ENCODE data around the gene DSCAM.

The DSCAM gene

DNA sequence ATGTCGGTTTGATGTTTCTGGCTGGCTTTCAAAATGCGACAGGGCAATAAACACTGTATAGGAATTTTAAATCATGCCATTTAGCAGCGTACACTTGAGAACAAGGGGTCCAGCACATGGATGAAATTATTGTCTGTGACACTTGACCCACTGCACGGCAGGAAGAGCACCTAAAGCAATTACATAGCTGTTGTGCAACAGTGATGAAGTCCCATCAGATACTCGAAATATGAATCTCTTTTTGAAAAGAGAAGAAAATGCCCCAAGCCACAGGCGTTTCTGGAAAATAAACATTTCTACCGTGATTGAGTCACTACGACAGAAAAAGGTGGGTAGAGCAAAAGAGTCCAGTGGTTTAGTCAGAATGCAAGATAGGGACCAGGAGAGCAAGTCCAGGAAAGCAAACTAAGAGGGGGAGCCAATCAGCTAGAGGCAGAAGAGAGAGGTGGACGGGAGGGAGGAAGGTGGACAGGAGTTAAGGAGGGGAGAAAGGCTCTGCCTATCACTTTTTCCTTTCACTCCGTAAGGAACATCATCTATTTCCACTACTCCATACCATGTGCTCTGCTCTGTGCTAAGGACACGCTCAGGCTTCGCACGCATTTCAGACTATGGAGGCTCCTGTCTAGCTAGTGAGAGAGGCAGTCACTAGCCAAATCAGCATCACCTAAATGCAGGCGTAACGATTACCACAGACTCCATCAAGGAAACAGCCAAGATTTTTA lies 6.4 kb downstream of the DSCAM start:
- no peak for DNase-seq (ENCODE audit: low read depth in 2 of 2)

DNA sequence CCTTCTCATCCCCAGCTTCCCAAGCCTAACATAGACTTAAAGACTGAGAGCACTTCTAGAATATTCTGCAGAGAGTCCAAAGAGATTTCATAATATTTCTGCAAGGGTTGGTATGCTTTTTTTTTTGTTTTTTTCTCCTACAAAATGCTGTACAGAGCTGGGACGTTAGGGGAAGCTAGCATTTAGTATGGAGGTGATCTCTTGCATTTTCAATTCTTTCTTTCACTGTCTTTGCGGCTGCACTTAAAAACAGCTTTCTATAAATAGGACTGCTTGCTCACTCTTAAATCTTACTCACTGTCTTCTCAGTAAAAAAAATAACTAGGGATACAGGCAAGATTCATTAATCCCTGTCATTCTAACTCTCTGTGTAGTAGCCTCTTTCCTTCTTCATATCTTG lies 7.4 kb downstream of the DSCAM start:
- no peak for DNase-seq (ENCODE audit: low read depth in 2 of 2)

DNA sequence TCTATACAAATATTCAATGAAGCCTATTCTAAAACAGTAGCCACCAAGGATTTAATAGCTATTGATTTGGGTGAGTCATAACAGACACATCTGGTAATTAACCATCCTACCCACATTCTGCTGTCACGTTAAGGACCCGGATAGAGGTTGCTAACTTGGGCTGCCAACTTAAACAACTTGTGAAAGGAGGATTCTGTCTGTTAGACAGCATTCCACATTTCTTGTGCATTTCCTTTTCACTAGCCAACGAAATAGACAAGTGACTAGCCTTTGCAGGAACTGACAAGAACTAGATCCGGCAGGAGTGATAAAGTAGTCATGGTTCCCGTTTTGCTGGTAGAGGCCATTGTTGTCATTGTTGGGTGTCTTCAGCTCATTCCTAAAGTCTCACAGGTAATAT lies 9.5 kb downstream of the DSCAM start:
- peak; percentile 23 to 26 for DNase-seq (ENCODE audit: low read depth in 2 of 2)

GRCh38 chr21:40835184-40835694 lies 11.7 kb downstream of the DSCAM start:
- no peak for DNase-seq (ENCODE audit: low read depth in 2 of 2)

DNA sequence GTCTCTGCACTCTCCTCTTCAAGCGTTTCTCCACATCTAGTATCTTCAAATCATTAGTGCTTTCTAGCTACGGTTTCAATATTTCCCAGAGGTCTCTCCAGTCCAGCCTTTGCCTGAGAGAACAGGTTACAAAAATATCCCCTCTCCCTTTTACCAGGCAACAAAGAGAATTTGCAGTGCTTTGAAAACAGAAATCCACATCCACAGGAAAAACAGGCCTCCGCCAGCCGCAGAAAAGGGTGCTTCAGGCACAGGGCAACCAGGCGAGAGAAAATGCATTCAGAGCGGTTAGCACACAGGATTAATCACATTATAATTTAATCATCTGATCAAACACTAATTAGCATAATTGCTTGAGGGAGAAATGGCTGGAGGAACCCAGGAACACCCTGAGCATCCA lies 13.8 kb downstream of the DSCAM start:
- DNase-seq (ENCODE audit: low read depth in 2 of 2), result no peak

DNA sequence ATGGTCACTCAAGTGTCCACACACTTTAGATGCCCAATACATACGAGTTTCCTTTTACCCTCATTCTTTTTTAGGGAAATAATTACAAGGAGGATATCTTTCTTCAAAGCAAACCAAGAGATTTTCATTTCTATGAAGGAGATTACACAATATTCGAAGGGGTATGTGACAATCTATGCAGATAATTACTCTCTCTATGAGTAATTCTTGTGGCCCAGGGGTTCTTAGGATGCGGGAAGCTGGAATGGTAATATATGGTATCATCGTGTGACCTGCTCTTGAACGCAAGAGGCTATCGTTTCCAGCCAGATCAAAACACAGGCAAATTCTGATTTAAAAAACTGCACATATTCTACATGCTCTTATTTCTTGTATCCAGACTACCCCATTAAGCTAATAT lies 14.6 kb downstream of the DSCAM start:
- no peak for DNase-seq (ENCODE audit: low read depth in 2 of 2)

DNA sequence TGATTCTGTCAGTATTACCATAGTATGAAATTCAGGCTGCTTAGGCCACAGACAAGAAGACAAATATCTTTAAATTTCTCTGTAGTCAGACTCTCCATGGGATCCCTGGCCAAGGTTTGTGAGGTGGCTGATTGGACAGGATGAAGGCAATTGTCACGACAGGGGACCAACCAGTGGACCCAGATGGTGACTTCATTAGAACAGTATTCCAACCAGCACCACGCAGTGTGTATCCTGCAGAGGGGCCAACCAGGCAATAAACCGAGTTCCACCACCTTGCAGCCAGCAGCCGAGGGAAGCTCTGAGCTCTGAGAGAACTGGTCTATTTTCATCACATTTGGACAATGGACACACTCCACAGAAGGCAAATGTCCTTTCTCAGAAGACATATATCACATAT lies 16.1 kb downstream of the DSCAM start:
- no peak for DNase-seq (ENCODE audit: low read depth in 2 of 2)

GRCh38 chr21:40829791-40830190 lies 17.2 kb downstream of the DSCAM start:
- no peak for DNase-seq (ENCODE audit: low read depth in 2 of 2)

- DNase-seq (ENCODE audit: low read depth in 2 of 2), result no peak
These were observed 17.6 kb downstream of the DSCAM start for GRCh38 chr21:40829308-40829707.

DNA sequence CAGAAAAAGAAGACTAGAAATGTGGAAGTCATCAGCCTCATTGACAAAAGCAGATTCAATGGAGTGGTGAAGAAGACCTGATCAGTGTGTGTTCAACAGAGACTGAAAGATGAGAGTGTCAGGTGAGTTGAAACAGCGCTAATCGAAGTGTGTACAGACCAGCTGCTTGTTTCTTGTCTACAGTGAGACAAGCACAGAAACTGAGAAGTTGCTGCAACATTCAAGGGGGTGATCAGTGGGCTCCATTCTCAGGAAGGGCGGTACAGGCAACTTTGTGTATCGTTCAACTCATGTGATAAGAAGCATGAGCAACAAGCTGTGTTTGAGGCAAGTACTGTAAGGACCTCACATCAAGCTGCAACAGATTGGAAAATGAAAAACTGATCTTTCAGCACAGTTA lies 19.4 kb downstream of the DSCAM start:
- no peak for DNase-seq (ENCODE audit: low read depth in 2 of 2)

GRCh38 chr21:40819071-40819900 lies 27.7 kb downstream of the DSCAM start:
- peak; percentile 66 for DNase-seq (ENCODE audit: low read depth in 2 of 2)

DNA sequence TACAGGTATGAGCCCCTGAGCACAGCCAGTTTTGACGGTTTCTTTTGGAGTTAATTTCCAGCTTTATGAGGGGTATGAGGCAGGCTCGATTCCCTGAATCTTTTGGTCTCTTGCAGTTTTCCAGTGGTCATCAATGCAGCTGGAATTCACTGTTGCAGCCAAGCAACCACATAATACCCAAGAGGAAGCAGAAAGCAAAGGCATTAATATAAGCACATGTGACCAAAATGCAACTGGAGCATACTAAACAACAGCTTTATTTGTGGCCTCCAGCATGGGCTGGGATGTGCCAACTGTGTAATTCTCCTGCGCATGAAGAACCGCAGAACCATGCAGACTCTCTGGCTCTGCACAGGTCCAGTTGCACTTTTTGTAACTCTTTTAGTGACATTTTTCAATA lies 33.0 kb downstream of the DSCAM start:
- DNase-seq (ENCODE audit: low read depth in 2 of 2), result no peak

DNA sequence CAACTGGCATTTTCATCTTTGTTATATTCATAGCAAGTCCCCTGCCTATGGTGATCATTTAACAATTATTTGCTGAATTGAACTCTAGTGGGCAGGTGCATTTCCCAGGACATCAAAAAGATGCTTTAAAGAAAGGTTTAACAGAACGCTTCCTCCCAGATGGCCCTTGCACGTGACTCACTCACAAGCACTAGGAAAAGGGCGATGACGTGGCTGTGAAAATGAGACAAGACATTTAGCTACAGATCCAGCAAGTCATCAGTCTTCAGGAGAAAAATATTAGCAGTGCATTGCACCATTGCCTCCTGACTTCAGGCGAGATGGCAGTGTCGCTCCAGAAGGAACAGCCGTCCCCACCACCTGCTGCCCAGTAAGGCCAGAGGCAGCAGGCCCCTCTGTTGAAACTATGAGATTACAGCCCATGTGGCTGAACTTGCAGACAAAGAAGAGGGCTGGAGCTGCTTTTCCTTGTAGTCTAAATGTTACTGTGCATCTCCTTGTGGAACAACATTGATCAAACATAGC lies 37.2 kb downstream of the DSCAM start:
- DNase-seq (ENCODE audit: low read depth in 2 of 2), result peak in 1 of 2 experiments; percentile 9

GRCh38 chr21:40803101-40803500 lies 43.9 kb downstream of the DSCAM start:
- no peak for DNase-seq (ENCODE audit: low read depth in 2 of 2)

DNA sequence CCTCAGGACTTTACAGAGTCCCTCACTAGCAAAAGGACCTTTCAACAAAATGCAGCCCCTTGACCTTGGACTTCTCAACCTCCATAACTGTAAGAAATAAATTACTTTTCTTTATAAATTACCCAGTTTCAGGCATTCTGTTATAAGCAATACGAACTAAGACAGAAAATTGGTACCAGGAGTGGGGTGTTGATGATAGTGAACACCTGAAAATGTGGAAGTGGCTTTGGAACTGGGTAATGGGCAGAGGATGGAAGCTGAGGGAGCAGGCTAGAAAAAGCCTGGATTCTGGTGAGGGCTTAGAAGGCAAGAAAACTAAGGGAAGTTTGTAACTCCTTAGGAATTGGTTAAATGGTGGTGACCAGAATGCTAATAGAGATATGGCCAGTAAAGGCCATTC lies 46.8 kb downstream of the DSCAM start:
- no peak for DNase-seq (ENCODE audit: low read depth in 2 of 2)

DNA sequence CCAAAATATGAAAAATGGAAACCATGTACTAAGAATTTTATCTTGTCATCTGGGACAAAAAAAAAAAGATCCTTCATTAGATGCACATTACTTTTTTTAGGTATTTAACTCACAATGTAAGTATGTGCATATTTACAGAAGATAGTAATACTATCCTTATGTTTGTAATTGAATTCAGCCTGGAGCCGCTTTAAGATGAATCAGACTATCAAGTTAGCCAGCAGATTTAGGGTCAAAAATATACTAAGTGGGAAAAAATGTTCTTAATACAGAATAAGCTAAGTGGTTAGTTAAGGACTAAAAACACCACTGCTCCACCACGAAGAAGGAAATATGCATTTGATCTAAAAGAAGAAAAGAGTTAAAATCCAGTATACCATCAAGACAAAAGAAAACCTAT lies 49.1 kb downstream of the DSCAM start:
- peak; percentile 62 to 71 for DNase-seq (ENCODE audit: low read depth in 2 of 2)

- no peak for DNase-seq (ENCODE audit: low read depth in 2 of 2)
These were observed 49.5 kb downstream of the DSCAM start for GRCh38 chr21:40797410-40797809.

DNA sequence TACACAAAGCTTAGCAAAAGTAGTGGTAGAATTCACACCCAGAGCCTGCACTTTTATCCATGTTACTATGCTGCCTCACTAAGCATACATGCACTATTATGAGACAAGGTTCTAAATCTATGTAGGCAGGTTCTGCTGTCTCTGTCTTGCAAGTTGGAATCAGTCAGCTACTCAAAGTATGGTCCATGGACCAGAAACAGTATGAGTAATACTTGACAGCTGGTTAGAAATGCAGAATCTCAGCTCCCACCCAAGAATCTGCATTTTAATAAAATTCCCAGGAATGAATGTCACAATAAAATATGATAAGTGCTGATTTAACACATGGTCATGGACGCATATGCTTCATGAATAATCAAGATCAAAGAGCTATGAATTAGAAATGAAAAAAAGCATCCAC lies 50.5 kb downstream of the DSCAM start:
- no peak for DNase-seq (ENCODE audit: low read depth in 2 of 2)

GRCh38 chr21:40795313-40795712 lies 51.6 kb downstream of the DSCAM start:
- DNase-seq (ENCODE audit: low read depth in 2 of 2), result no peak

GRCh38 chr21:40792691-40793456 lies 54.1 kb downstream of the DSCAM start:
- no peak for DNase-seq (ENCODE audit: low read depth in 2 of 2)

GRCh38 chr21:40788635-40789034 lies 58.3 kb downstream of the DSCAM start:
- no peak for DNase-seq (ENCODE audit: low read depth in 2 of 2)

DNA sequence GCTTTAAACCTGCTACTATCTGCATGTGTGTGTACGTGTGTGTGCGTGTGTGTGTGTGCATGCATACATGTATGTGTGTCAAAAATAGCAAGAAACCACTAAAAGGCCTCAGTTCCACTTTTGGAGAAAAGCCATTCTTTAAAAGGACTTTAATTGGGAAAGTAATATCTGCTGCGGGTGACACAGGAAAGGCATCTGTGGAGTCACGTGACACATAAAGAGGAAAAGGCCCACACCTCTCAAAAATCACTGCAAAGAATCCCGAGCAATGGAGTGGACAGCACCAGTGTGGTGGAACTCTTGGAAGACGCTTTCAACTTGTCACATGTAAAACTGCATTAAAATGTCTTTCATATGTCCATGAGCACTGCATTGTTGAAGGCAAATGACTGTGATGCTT lies 63.6 kb downstream of the DSCAM start:
- DNase-seq (ENCODE audit: low read depth in 2 of 2), result no peak
